NCI-H1417 treated with DMSO at 0.1 percent for 48 hours (cell line): Measurements from ENCODE around the gene MRPS14.
"Not testable (repeated sequence)": the region's sequence is repeated elsewhere in the genome, so short reads cannot be mapped to it uniquely, and the experiment has no call there.

ENCODE experiments used
- DNase-seq: peaks from one replicate; lab custom pipeline; 2025; lab: John Stamatoyannopoulos, UW

MRPS14 gene

GRCh38 chr1:175023043-175023921 lies at the start of gene MRPS14:
Gene MRPS14 (minus strand): TSS chr1:175023425. CDS start chr1:175023408, 17 bp downstream.
- DNase-seq: peak; percentile 90

GRCh38 chr1:175072099-175072951 lies 49.1 kb upstream of the MRPS14 start:
- no peak for DNase-seq

DNA sequence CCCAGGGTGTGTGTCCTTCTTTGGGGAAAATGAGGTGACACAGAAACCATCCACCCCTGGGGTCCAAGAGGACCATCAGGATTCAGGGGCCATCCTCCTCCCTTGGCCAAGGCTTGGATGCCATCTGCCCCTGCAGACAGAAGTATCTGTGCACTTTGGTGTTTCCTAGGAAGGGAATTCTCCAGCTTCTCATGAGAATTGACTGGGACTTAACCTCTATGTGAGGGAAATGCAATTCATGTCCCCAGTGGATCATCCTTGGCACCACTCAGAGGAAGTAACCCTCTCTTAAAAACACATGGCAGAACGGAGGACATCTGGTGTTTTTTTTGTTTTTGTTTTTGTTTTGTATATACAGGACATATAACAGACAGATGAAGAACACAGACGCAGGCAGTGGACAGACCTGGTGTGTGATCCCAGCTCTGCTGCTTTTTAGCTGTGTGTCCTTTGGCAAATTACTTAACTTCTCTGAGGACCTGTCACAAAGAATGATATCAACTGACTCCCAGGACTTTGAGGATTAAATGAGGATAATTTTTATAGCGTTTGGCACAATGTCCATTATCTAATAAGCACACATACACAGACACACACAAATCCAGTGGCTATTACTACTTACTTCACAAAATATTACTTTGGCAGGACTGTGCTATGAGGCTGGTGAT lies 48.2 kb upstream of the MRPS14 start:
- DNase-seq: no peak

- DNase-seq: no peak
These were observed 47.6 kb upstream of the MRPS14 start for GRCh38 chr1:175070818-175071217.

DNA sequence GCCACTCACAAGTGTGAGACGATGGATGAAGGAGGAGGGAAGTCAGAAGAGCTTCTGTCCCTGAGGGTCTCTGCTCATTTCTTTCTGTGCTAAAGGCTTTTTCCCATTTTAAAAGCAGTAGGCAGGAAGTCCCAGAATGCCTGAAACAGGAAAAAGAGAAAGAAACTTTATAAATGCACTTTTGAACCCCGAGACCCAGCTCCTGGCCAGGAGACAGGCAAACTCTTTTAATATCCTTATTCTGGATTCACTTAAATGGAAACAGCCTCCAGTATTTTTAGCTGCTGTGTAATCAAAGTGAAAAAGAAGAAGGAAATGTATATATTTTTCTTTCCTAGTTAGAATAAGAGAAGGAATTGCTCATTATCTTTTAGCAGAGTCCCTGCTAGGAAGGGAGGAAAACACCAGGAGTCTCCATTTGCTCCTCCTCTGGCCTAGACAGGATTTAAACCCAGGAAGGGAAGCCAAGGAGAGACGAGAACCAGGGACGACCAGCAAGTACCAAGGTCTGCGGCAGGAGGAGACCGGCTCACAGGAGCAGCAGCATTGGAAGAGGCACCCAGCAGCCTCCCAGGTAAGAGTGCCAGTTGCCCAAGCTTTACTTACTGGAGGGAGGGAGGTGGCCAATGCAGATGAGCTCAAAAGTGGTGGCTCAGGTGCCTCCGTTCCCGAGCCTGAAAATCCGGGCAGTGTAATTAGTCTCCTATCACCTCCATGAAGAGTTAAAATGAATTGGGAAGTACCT lies 44.3 kb upstream of the MRPS14 start, which contains the start of gene TNN:
Gene TNN (plus strand): TSS at position 472 of the 745 bp plus-strand sequence. CDS start 9,586 bp downstream, outside the sequence.
- DNase-seq: no peak

GRCh38 chr1:175062858-175063257 lies 39.6 kb upstream of the MRPS14 start:
- no peak for DNase-seq

- DNase-seq: no peak
These were observed 39.1 kb upstream of the MRPS14 start for GRCh38 chr1:175062339-175062738.

- no peak for DNase-seq
These were observed 31.5 kb upstream of the MRPS14 start for GRCh38 chr1:175054736-175055135.

GRCh38 chr1:175050992-175051391 lies 27.8 kb upstream of the MRPS14 start:
- no peak for DNase-seq

DNA sequence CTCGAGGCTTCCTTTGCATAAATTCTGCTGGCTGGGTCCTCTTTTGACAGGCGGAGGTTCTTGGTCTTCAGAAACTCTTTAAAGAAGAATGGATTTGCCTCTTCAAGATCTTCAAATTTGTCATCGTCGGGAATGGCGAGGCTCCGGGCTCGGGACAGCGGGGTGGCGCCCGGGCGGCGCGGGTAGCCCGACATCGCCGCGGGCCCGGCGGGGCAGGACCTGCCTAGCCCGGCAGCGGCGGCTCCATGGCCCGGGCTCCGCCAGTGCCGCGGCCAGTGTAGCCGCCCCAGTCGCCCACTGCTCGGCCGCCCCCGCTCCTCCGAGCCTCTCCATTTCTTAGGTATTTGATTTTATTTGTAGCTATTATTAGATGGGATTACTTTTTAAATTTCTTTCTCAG lies 22.3 kb upstream of the MRPS14 start:
- DNase-seq: no peak

DNA sequence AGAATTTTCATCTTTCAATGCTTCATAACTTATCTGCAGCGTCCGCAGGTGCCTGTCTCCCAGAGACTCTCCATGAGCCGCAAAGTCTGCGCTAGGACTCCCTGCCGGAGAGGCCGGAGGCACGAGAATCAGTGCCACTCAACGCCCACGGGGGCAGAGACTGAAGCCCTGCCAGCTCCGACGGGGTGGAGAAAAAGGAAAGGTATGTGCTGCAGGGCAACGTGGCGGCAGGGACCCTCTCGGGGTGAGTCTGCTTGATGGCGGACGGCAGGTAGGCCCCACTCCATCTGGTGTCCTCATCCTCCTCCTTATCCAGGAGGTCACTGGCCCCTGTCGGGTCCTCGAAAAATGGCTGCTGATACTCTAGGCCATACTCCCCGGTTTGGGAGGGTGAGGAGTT lies 21.9 kb upstream of the MRPS14 start:
- no peak for DNase-seq

- not testable (repeated sequence) for DNase-seq
These were observed 21.4 kb upstream of the MRPS14 start for GRCh38 chr1:175044591-175044990.

DNA sequence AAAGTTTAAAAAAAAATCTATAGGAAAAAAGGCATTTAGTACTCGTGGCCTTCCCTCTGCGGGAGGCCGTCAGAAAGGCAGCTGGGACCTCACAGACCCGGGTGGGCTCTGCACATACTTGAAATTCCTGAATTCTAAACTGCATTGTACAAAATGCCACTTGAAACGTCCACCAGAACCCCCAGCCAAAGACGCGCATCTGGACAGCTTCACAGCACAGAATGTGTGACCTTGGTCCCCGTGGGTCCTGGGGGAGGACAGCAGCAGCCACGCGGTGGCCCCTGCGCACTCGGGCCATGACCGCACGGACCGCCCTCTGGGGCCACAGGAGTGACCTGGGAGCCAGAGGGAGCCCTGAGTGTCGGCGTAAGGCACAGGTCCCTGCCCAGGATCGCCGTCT lies 20.6 kb upstream of the MRPS14 start:
- DNase-seq: no peak

DNA sequence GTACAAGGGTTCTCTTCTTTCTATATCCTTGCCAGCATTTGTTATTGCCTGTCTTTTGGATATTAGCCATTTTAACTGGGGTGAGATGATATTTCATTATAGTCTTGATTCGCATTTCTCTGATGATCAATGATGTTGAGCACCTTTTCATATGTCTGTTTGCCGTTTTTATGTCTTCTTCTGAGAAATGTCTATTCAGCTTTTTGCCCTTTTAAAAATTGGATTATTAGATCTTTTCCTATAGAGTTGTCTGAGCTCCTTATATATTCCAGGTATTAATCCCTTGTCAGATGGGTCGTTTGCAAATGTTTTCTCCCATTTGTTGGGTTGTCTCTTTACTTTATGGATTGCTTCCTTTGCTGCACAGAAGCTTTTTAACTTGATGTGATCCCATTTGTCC lies 19.4 kb upstream of the MRPS14 start:
- DNase-seq: no peak

DNA sequence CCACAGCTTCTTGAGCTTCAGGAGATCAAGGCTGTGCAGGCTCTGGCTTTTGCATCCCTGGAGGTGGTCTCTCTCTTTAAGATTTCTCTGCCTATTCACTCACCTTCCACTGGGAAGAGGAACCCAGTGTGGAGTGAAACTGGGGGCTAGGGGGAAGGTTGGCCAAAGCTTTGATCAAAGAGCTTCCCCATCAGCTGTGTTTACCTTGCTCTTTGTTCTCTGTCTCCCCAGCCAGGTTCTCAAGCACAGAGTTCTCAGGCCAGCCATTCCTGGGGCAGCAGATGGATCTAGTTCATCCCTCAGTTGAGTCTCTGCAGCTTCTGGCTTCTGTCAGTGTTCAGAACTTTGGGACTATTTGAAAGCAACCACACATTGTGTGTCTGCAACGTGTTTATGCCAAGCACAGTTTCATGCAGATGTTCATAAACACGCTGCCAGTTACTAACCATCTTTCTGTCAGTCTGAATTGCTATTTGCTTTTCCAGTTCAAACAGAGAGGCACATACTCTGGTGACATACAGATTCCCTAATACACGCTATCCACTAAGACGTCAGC lies 17.2 kb upstream of the MRPS14 start:
- no peak for DNase-seq

GRCh38 chr1:175037416-175037815 lies 14.2 kb upstream of the MRPS14 start:
- DNase-seq: no peak

DNA sequence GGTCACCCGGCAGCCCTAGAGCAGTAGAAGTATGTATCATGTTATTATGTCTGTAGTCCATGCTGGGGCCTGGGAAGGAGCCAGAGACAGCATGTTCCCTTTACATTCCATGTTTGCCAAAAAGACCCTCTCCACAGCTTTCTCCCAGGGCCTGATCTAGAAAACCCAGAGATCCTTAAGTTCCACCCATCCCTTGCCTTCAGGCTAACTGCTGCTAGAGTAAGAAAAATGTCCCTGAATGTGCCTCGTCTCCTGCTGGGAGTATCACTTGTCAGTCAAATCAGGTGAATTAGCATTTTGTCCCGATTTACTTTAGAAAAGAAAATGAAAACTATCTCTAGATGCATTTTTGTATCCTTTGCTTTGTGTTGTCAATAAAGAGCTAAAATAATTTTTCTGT lies 13.3 kb upstream of the MRPS14 start:
- DNase-seq: no peak

DNA sequence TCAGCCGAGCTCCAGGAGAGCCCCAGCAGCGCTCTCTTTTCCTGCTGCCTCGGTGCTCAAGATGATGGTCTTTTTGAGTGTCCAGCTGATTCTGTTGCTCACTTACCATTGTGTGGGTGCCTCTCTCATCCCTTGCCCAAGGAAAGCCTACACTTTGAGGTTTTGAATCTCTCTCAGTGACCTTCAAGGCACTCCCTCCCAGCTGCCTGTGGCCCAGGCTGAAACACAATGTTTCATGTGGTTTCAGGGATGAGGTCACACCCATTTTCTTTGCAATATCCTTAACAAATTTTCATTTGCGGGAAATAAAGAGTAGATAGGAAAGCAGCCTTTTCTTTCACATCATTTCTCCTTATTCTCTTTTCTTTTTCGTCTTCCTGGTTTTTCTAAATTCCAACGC lies 12.6 kb upstream of the MRPS14 start:
- no peak for DNase-seq

- no peak for DNase-seq
These were observed 11.6 kb upstream of the MRPS14 start for GRCh38 chr1:175034775-175035174.

- no peak for DNase-seq
These were observed 10.7 kb upstream of the MRPS14 start for GRCh38 chr1:175033953-175034352.

DNA sequence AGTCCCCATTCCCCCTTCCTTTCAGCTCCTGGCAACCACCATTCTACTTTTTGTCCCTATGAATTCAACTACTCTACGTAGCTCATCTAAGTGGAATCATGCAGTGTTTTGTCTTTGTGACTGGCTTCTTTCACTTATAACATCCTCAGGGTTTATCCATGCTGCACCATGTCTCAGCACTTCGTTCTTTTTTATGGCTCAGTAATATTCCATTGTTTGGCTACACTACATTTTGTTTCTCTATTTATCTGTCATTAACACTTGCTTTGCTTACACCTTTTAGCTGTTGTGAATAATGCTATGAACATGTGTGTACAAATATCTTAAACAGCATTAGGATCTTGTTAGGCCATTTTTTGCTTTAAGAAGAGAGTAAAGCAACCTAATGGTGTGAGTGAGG lies 1.5 kb upstream of the MRPS14 start:
- DNase-seq: no peak
